Kidney glomerular epithelial cell (primary cell): Measurements from ENCODE around the gene KIF11.

Experiments used
- DNase-seq: peaks from one replicate; lab custom pipeline; 2025; lab: John Stamatoyannopoulos, UW

Gene KIF11

DNA sequence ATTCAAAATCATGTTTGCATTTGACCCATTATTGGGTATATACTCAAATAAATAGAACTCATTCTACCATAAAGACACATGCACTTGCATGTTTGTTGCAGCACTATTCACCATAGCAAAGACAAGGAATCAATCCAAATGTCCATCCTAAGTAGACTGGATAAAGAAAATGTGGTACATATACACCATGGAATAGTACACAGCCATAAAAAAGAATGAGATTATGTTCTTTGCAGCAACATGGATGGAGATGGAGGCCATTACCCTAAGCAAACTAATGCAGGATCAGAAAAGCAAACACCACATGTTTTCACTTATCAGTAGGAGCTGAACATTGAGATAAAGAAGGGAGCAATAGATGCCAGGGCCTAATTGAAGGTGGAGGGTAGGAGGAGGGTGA, 84.8 kb downstream of the KIF11 start:
- DNase-seq, result no peak

DNA sequence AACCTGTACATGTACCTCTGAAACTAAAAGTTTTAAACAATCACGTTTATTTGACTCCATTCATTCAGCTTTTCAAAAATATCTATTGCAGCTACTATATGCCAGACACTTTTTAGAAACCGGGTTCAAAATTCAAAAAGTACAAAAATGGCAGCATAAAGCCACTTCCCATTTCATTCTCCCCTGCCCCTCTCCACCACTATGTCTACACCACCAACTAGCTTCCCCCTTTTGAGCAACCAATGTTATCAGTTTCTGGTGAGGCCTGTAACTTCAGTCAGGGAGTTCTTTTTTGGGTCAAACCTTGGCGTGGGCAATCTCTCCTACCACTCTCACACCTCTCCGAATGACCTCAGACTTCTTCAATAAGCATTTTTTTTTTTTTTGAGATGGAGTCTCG, 85.3 kb downstream of the KIF11 start:
- DNase-seq, result no peak

DNA sequence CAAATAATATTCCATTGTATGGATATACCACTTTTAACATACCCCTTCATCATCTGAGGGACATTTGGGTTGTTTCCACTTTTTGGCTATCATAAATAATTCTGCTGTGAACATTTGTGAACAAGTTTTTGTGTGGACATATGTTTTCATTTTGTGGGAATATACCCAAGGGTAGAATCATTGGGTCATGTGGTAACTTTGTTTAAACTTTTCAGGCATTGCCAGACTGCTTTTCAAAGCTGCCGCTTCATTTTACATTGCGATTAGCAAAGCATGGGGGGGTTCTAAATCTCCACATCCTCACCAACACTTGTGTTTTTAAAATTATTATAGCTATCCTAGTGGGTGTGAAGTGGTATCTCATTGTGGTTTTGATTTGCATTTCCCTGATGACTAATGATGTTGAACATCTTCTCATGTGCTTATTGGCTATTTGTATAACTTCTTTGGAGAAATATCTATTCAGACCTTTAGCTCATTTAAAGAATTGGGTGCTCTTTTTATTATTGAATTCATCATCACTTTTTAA, 88.4 kb downstream of the KIF11 start:
- no peak for DNase-seq

DNA sequence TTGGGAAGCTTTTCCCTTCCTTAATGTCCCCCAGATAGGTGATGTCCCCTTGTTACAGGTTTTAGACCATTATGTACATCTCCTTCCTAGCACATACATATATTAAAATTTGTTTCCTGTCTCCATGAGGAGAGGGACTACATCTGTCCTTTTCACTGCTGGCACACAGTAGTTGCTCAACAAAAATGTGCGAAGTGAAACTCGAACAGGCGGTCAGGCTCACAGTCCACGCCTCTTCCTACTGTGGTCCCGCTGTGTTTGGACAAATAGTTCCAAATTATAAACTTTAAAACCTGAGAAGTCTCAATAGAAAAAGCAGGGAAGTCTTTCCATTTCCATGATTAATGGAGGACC, 95.6 kb downstream of the KIF11 start:
- DNase-seq, result no peak

- DNase-seq, result no peak
Measured at GRCh38 chr10:92688927-92689662, 96.2 kb downstream of the KIF11 start.

DNA sequence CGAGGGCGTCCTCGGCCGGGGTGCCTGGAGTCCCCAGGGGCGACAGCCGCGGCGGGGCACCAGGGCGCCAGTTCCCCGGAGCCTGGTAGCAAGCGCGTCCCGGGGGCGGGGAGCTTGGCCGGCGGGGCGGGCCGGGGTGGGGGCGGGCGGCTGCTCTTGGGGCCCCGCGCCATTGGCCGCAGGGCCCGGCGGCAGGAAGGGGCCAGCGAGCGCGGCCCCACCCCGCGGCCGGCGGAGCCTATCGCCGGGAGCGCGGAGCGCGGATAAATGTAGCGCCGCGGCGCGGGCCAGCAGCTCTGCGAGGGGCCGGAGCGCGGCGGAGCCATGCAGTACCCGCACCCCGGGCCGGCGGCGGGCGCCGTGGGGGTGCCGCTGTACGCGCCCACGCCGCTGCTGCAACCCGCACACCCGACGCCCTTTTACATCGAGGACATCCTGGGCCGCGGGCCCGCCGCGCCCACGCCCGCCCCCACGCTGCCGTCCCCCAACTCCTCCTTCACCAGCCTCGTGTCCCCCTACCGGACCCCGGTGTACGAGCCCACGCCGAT, 96.8 kb downstream of the KIF11 start, which contains the start of gene HHEX:
TSS of gene HHEX (plus strand) at position 293 of the 548 bp plus-strand sequence. CDS start at position 325, 32 bp downstream.
- DNase-seq, result no peak

GRCh38 chr10:92690211-92690914, 97.4 kb downstream of the KIF11 start:
- DNase-seq, result no peak

GRCh38 chr10:92690915-92691590, 98.1 kb downstream of the KIF11 start:
- no peak for DNase-seq

DNA sequence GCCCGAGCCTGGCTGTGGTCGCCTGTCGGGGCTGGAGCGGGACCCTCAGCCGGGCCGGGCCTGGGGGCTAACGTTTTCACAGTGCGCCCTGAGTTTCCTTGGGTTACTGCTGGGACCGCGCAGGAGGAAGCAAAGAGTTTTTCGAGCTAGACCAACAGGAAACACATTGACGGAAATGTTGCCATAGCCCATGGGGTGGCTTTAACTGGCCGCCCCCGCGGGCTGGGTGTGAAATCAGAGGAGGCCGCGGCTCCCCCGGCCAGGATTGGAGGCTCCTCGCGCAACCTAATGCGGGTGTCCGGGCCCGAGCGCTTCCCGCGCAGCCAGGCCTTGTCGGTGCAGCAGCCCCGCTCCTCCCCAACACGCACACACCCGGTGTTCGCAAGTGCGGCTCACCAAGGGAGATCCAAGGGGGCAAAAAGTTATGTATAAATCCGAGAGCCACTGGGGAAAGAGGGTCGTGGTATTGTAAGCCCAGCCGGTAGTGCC, 98.7 kb downstream of the KIF11 start:
- no peak for DNase-seq

DNA sequence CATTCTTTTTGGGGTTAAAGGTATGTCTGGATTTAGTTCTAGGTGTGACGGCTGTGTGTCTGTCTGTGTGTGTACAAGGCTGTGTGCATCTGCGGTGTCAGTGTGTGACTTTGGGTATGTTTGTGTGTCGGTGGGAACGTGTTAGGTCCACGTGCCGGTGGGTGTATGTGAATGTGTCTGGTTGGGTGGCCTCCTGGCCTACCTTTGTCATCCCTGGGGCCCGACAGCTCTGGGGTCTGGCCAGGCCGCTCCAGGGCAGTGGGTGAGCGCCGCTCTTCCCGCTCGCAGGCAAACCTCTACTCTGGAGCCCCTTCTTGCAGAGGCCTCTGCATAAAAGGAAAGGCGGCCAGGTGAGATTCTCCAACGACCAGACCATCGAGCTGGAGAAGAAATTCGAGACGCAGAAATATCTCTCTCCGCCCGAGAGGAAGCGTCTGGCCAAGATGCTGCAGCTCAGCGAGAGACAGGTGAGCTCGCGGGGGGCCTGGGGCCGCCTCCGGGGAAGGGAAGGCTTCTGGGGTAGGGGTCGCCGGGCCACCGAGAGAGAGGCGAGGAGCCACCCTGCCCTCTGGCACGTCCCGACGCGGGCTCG, 99.2 kb downstream of the KIF11 start:
- no peak for DNase-seq

DNA sequence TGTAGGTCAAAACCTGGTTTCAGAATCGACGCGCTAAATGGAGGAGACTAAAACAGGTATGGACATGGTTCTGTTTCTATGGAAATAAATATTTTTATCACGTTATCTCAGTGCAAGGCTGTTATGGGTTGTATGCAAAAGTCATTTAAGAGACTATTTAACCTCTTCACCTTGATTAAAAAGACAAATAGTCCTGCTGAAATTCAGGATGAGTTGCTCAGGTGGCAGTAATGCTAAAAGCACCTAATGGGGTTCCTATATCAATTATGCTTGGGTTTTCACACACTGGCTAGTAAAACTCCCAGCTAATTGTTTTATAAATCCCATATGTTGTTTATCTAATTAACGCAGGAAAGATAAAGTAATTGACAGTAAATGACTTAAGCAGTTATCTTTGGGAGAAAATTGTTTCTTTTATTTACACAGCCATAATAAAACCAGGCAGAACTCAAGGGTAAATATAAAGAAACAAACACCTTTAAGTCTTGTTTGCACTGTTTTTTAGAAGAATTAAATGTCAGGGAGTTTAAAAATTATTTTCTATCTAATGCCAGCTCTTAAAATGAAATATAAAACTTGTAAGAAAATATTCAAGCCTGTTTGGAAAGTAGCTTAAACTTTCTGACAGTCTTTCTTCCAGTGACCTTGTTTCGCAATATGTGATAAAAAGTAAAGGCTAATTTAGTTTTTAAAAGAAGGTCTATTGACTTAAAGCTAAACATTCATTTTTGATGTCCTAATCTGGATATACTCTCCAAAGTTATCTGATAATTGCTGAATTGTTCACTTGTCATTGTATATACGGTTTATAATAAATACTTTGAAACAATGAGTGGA, 100.0 kb downstream of the KIF11 start:
- no peak for DNase-seq

GRCh38 chr10:92693534-92693893, 100.6 kb downstream of the KIF11 start:
- no peak for DNase-seq

- DNase-seq, result no peak
Measured at GRCh38 chr10:92695679-92696605, 103.0 kb downstream of the KIF11 start.

DNA sequence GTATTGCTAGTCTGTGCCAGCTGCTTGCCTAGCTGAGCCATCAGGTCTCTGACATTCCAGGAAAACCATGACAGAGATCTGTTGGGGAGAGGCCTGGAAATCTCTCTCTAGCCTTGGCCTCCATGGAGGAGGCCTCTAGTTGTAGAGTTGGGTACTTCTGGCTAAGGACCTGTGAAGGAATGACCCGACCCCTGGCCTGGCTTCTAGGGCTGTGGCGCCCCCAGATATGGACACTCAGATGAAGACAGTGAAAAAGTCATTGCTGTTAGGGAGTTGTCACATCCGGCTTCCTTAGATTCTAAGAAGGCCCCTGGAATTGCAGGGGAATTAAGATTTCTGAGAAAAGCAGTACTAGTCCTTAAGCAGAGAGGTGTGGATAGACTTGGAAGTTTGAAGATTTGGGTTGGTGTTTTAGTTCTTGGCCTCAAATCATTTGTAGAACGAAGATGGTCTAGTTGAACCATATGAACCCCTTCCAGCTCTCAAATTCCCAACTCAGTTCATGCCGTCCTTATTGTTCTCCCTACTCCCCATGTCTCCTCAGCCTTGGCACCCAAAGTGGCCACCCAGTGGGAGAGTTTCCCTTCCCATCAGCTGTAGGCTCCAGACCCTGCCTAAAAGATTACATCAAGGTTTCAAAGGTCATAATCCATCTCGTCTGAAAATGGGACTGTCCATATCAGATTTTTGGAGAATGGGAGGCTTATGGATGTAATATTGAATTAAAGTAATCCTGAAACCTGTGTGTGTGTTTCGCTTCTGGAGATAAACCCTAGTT, 103.9 kb downstream of the KIF11 start:
- DNase-seq, result no peak

DNA sequence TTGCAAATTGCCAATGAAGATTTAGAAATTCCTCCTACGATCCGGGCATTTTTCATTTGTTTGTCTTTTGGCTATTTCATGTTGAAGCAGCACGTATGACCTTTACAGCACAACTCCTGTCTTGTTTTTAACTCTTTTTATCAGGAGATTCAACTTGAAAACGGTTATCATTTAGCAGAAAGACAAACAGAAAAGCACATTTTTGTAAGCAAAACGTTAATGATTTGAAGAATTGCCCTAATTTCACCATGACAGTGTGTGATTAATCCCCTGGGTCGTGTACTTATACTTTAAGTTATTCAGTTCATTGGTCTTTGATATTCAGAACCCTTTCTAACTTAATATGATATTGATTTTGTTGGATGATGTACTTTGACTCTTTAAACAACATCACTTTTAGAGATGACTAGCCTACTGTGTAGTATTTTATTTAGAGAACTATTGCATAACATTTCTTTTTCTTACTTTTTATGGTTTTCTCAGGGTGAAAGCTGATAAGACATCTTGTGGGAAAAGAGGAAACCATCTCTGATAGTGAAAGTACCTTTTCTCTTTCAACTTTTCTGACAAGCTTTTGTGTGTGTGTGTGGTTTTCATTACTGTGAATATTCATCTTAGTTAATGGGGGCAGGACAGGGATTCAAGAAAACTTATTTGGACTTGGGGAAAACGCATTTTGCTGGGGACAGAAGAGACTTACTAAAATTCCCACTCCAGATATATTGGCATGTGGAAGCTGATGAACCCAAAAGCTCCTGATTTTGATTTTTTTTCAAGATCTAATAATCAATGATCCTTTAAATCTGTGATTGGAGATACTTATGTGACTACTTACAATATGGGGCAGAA, 105.0 kb downstream of the KIF11 start:
- no peak for DNase-seq

- no peak for DNase-seq
Measured at GRCh38 chr10:92699193-92699517, 106.2 kb downstream of the KIF11 start.

DNA sequence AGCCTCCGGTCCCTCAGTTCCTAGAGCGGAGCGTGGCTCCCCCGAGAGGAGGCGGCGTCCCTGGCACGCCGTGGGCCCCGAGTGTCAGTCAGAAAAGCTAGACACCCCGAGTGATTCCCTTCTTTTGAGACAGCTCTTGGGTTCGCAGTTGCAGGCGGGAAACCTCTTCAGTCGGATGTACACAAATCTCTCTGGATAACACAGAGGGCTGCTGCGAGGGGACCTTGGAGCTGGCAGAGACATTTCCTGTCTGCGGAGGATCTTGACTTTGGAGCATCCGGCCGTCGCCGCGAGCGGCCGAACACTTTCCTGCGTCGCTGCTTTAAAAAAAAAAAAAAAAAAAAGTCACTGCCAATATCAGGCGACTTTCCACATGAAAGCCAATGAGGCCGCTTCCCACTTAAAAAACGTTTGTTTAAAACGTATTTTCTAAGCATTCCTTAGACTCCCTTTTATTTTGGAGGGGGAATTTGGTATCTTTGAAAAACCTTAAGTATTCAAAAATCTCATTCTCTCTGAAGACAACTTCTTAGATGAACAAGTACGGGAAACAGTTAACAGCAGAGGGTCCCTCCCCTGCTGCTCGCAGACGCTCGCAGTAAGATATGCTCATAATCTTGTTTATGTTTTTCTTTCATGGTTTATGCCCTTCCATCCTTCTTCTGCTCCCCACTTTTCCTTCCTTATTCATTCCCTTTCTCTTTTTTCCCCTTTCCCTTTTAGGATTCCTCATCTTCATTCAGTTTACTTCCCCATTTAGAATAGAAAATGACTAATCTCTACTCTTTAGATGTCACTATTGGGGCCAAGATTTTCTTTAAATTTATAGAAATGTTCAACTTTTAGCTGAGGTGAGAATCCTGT, 106.8 kb downstream of the KIF11 start:
- no peak for DNase-seq
